Right lobe of liver (tissue), 6 donors: ENCODE data around the gene DMRTC2. TPM values are rescaled to one million over a fixed set of nuclear protein-coding genes. Genes with fewer than 3 reads are reported as not detected.

Source experiments
- ATAC-seq, 4 donors: fragments of 200-7000 bp; cut with Tn5 transposase; one replicate each; pipeline ENCODE4 v1.9.1; 2020; ENCODE audit warnings: mild to moderate bottlenecking in 4 of 4, moderate library complexity in 4 of 4
- DNase-seq, 3 donors: peaks; one replicate each; pipeline ENCODE4 v3.0.0-alpha.2; 2020
- H3K27ac ChIP-seq, 3 donors: fragments of 200-600 bp; one replicate each; pipeline ENCODE4 v1.8.0; 2022
- H3K27me3 ChIP-seq, 2 donors: fragments of 200-600 bp; one replicate each; pipeline ENCODE4 v1.8.0; 2022
- H3K36me3 ChIP-seq, 4 donors: fragments of 200-600 bp; sonication (generic) in 1 of 4; one replicate each; pipeline versions ENCODE4 v1.5.1 to v1.8.0; 2017 to 2022; ENCODE audit warnings: control low read depth in 1 of 4
- H3K4me1 ChIP-seq, 4 donors: fragments of 200-600 bp; sonication (generic) in 1 of 4; one replicate each; pipeline versions ENCODE4 v1.5.1 to v1.8.0; 2017 to 2022; ENCODE audit warnings: control low read depth in 1 of 4
- H3K4me3 ChIP-seq, 3 donors: fragments of 200-600 bp; one replicate each; pipeline ENCODE4 v1.8.0; 2022
- H3K9me3 ChIP-seq, 4 donors: fragments of 200-600 bp; sonication (generic) in 1 of 4; one replicate each; pipeline versions ENCODE4 v1.5.1 to v1.8.0; 2017 to 2022; ENCODE audit warnings: control low read depth in 1 of 4
- CTCF ChIP-seq, 4 donors: fragments of 200-600 bp in 3 of 4; fragments of 450-650 bp in 1 of 4; IDR thresholded peaks; one replicate each; pipeline versions ENCODE4 v1.5.1 to v1.8.0; 2016 to 2022; ENCODE audit warnings: antibody characterized with exemption in 4 of 4, mild to moderate bottlenecking in 2 of 4
- POLR2A ChIP-seq: fragments of 450-650 bp; IDR thresholded peaks from one replicate; pipeline ENCODE4 v1.6.1; 2017; ENCODE audit warnings: antibody characterized with exemption, mild to moderate bottlenecking
- WGBS: methylation state at CpG from one replicate; pipeline ENCODE4 v1.1.6; 2018; ENCODE audit warnings: low coverage, low lambda C conversion rate; ENCODE audit not compliant: insufficient coverage; ENCODE audit errors: missing lambda C conversion rate; 5-methylcytosine and 5-hydroxymethylcytosine counted together
- intact Hi-C, 2 donors: fragments of 100-400 bp; cut with DNase I; formaldehyde crosslinking; loops; one replicate each; pipeline versions ENCODE4 v1.11.2 to v1.14.1; 2022
- total RNA-seq, 6 experiments: library from RNA; depleted of rRNA in 2 of 6; stranded (reverse); fragments of >200 nt in 2 of 6; fragmentation: NEBNext Ultra II Directional in 3 of 6; extraction: Animal tissue kit (Norgen Biotek cat#: 25700) in 3 of 6; gene quantifications; one replicate each; pipeline versions ENCODE4 v1.1.0 to v1.2.4, GENCODE V29; 2016 to 2023
- donor health status: DM: no; HTN: yes; CAD: no.
- donor health status: DM: no; HTN: no; CAD: no.
- donor health status: DM: no; HTN: no; CAD: no.
- donor health status: DM: no; HTN: yes; CAD: no.
- donor health status: DM: no; HTN: yes; CAD: no.

The DMRTC2 gene
- total RNA-seq, 6 experiments from 2014 or later = not detected

- intact Hi-C loops = no loop called here
- DNase-seq = no peak
- ATAC-seq = no peak
- Histone ChIP-seq H3K36me3 (no peaks in the 10 kb centered on the region), H3K9me3 (no peaks in the 10 kb centered on the region), H3K4me1 (no peaks in the 10 kb centered on the region), H3K27me3 (no peaks in the 10 kb centered on the region), H3K4me3 (no peak overlapping the region), H3K27ac (no peak overlapping the region)
- TF ChIP-seq CTCF (IDR thresholded peaks at IDR 0.05) = no peak
- WGBS = 33% methylated on average over 3 of the region's 5 CpGs
These were observed 5.5 kb downstream of the DMRTC2 start for GRCh38 chr19:41850381-41850780.

- intact Hi-C loops = no loop called here
- Histone ChIP-seq H3K27ac (no peak overlapping the region), H3K36me3 (no peaks in the 10 kb centered on the region), H3K9me3 (no peaks in the 10 kb centered on the region), H3K4me1 (no peaks in the 10 kb centered on the region), H3K27me3 (no peaks in the 10 kb centered on the region), H3K4me3 (no peak overlapping the region)
- no peak for TF ChIP-seq CTCF (IDR thresholded peaks at IDR 0.05)
- no peak for TF ChIP-seq POLR2A
- ATAC-seq = no peak
- WGBS = 19% methylated on average over 2 of the region's 4 CpGs
- no peak for DNase-seq
These were observed 6.6 kb downstream of the DMRTC2 start for GRCh38 chr19:41851456-41851855.

- 57% methylated on average over 1 of the region's 2 CpGs for WGBS
- H3K9me3 ChIP-seq = no peaks in the 10 kb centered on the region
- H3K4me1 ChIP-seq = no peaks in the 10 kb centered on the region
- intact Hi-C loops = no loop called here
- no peak for TF ChIP-seq POLR2A
- no peak for TF ChIP-seq CTCF (IDR thresholded peaks at IDR 0.05)
- H3K27ac ChIP-seq = no peak overlapping the region
- no peak for ATAC-seq
- no peaks in the 10 kb centered on the region for H3K36me3 ChIP-seq
- H3K27me3 ChIP-seq = no peaks in the 10 kb centered on the region
- DNase-seq = no peak
- no peak overlapping the region for H3K4me3 ChIP-seq
These were observed 8.5 kb downstream of the DMRTC2 start for GRCh38 chr19:41853344-41853743.

- peaks cover 0 to under 1% (median 0%) of the 10 kb centered on the region in 4 donors for H3K4me1 ChIP-seq
- H3K9me3 ChIP-seq = no peaks in the 10 kb centered on the region
- no peaks in the 10 kb centered on the region for H3K36me3 ChIP-seq
- H3K4me3 ChIP-seq = no peak overlapping the region
- no peak for TF ChIP-seq CTCF (IDR thresholded peaks at IDR 0.05)
- no peak for TF ChIP-seq POLR2A
- H3K27ac ChIP-seq = no peak overlapping the region
- intact Hi-C loops = no loop called here
- DNase-seq (no peak), ATAC-seq (no peak)
- H3K27me3 ChIP-seq = no peaks in the 10 kb centered on the region
- WGBS = 17% methylated on average over 1 of the region's 2 CpGs
These were observed 8.9 kb downstream of the DMRTC2 start for GRCh38 chr19:41853768-41854167.

- Histone ChIP-seq H3K4me1 (peaks cover 0 to 17% (median 3%) of the 10 kb centered on the region in 4 donors), H3K27ac (peak overlapping the region in 2 of 3 donors; percentile 25 to 43), H3K27me3 (no peaks in the 10 kb centered on the region), H3K4me3 (peak overlapping the region; percentile 14 to 97 (median 94)), H3K36me3 (peaks cover 11 to 31% (median 15%) of the 10 kb centered on the region in 4 donors), H3K9me3 (no peaks in the 10 kb centered on the region)
- WGBS = 1% methylated on average over 8 of the region's 8 CpGs
- no peak for DNase-seq
- intact Hi-C loops = no loop called here
- TF ChIP-seq CTCF (IDR thresholded peaks at IDR 0.05) = no peak
- no peak for TF ChIP-seq POLR2A
- no peak for ATAC-seq
These were observed 14.4 kb downstream of the DMRTC2 start for GRCh38 chr19:41859213-41859617.
